HuH-7.5 (cell line): ENCODE data around the gene PRKACA.
"Not testable (repeated sequence)": the region's sequence is repeated elsewhere in the genome, so short reads cannot be mapped to it uniquely, and the experiment has no call there.

ENCODE experiments used
- DNase-seq: peaks from one replicate; pipeline ENCODE4 v3.0.0; 2011; ENCODE audit warnings: low spot score

The PRKACA gene

DNA sequence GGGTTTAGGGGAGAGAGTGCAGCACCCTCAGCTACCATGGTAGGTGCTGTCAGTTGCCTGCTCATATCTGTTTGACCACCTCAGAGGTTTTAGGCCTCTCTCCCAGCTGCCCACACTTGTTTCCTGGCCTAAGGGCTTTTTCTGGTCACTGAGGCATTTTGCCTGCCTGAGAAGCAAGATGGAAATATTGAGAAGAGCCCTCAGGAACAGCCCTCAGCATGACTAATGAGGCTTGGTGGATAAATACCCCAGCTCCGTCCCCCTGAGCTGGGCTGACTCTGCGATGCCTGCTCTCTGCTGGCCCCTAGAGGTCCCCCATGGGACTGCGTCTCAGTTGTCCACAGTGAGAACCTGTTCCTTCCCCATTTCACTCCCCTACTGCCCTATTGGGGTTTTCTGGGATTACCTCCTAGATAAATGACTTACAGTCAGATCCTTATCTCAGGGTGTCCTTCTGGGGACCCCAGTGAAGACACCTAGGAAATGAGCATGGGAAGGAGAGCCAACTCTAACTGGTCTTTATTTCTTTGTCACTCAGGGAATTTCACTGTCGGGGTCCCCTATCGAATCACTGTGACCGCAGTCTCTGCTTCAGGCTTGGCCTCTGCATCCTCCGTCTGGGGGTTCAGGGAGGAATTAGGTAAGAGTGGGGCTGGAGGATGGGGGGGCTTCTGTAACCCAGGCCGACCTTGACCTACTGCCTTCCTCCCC is 69.0 kb downstream of the PRKACA start:
- DNase-seq: peak; percentile 87

DNA sequence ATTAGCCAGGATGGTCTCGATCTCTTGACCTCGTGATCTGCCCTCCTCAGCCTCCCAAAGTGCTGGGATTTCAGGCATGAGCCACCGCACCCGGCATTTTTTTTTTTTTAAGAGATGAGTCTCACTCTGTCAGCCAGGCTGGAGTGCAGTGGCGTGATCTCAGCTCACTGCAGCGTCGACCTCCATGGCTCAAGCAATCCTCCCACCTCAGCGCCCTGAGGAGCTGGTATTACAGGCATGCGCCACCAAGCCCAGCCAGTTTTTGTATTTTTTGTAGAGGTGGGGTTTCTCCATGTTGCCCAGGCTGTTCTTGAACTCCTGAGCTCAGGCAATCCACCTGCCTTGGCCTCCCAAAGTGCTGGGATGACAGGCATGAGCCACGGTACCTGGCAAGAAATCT is 69.7 kb downstream of the PRKACA start:
- DNase-seq: not testable (repeated sequence)

DNA sequence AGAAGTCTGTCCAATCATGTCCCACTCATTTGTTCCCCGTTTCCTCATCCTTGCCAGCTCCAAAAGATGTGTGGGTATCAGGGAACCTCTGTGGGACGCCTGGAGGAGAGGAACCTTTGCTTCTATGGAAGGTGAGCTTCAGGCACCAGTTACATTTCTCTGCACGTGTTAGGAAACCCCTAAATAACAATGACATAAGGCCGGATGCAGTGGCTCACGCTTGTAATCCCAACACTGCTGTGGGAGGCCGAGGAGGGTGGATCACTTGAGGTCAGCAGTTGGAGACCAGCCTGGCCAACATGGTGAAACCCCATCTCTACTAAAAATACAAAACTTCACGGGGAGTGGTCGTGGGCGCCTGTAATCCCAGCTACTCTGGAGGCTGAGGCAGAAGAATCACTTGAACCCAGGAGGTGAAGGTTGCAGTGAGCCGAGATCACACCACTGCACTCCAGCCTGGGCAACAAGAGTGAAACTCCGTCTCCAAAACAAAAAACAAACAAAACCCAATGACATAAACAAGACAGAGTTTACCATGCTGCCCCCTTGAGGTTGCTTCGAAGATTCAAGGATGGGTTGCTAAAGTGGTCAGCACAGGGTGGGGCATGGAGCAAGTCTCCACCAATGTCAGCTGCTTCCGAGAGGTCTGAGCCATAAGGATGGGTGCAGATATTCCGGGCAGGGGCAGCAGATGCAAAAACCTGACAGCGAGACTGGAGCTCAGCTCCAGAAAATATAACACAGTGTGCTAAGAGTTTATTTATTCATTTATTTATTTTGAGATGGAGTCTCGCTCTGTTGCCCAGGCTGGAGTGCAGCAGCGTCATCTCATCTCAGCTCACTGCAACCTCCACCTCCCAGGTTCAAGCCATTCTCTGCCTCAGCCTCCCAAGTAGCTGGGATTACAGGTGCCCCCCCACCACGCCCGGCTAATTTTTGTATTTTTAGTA is 74.6 kb downstream of the PRKACA start:
- DNase-seq: not testable (repeated sequence)
